SU-DHL-6 (cell line): ENCODE data around the gene COL23A1.

Experiments
- H2AFZ ChIP-seq: fragments of 200-600 bp; sonication (generic); 2 replicates; pipeline ENCODE4 v1.6.1; 2014; ENCODE audit warnings: low read depth, mild to moderate bottlenecking, moderate library complexity, mixed read lengths, antibody characterized with exemption, low read length; ENCODE audit not compliant: severe bottlenecking
- H3F3A ChIP-seq: fragments of 200-600 bp; shearing (Covaris generic); 2 replicates; pipeline ENCODE4 v1.6.0; 2016; ENCODE audit warnings: antibody characterized with exemption, mild to moderate bottlenecking; ENCODE audit not compliant: insufficient read depth
- H3K27ac ChIP-seq: fragments of 200-600 bp; sonication (generic); 2 replicates; pipeline ENCODE4 v1.5.1; 2016; ENCODE audit warnings: low read depth, mild to moderate bottlenecking, low read length, moderate library complexity, mixed read lengths
- H3K27me3 ChIP-seq: fragments of 200-600 bp; sonication (generic), shearing (Covaris generic); 2 replicates; pipeline ENCODE4 v1.6.0; 2014; ENCODE audit warnings: mild to moderate bottlenecking, low read length
- H3K36me3 ChIP-seq: fragments of 200-600 bp; sonication (generic); 2 replicates; pipeline ENCODE4 v1.6.1; 2014; ENCODE audit warnings: mild to moderate bottlenecking, low read length, mixed read lengths
- H3K4me2 ChIP-seq: fragments of 300-600, 200-600 bp; shearing (Covaris generic), sonication (generic); 2 replicates; pipeline ENCODE4 v1.6.0; 2014; ENCODE audit warnings: low read length, low read depth, mild to moderate bottlenecking; ENCODE audit not compliant: poor library complexity, severe bottlenecking
- H3K4me3 ChIP-seq: fragments of 200-600 bp; sonication (generic); 2 replicates; pipeline ENCODE4 v1.5.1; 2014; ENCODE audit warnings: antibody characterized with exemption, low read length, mild to moderate bottlenecking, mixed read lengths; ENCODE audit not compliant: insufficient read depth, poor library complexity, severe bottlenecking
- H3K79me2 ChIP-seq: fragments of 200-600 bp; sonication (generic); 2 replicates; pipeline ENCODE4 v1.6.1; 2014; ENCODE audit warnings: mild to moderate bottlenecking, low read length, moderate library complexity; ENCODE audit not compliant: insufficient read depth
- H3K9ac ChIP-seq: fragments of 200-600 bp; sonication (generic); 2 replicates; pipeline ENCODE4 v1.7.0; 2014; ENCODE audit warnings: mild to moderate bottlenecking, low read length
- H3K9me2 ChIP-seq: fragments of 200-600 bp; sonication (generic); replicated peaks from 2 replicates; pipeline ENCODE4 v1.6.1; 2014; ENCODE audit warnings: low read length; ENCODE audit not compliant: insufficient read depth
- H3K9me3 ChIP-seq: fragments of 200-600 bp; sonication (generic); 2 replicates; pipeline ENCODE4 v1.6.1; 2014; ENCODE audit warnings: low read length, mixed read lengths; ENCODE audit not compliant: insufficient read depth
- H4K20me1 ChIP-seq: fragments of 200-600 bp; sonication (generic); 2 replicates; pipeline ENCODE4 v1.6.1; 2014; ENCODE audit warnings: low read depth, mild to moderate bottlenecking, antibody characterized with exemption, low read length, moderate library complexity, mixed read lengths
- EZH2phosphoT487 ChIP-seq: fragments of 200-600 bp; sonication (generic), shearing (Covaris generic); conservative IDR thresholded peaks from 2 replicates; pipeline ENCODE4 v1.6.1; 2018; ENCODE audit warnings: mild to moderate bottlenecking, antibody characterized with exemption, low read length, moderate library complexity, mixed read lengths
- TF ChIP-seq, protein P1 (sequence below): fragments of 200-600 bp; sonication (generic); IDR thresholded peaks from one replicate; pipeline ENCODE4 v1.5.1; 2017; ENCODE audit warnings: antibody characterized with exemption, mild to moderate bottlenecking, low read length, moderate library complexity; ENCODE audit not compliant: insufficient read depth, poor library complexity, severe bottlenecking

The COL23A1 gene

DNA sequence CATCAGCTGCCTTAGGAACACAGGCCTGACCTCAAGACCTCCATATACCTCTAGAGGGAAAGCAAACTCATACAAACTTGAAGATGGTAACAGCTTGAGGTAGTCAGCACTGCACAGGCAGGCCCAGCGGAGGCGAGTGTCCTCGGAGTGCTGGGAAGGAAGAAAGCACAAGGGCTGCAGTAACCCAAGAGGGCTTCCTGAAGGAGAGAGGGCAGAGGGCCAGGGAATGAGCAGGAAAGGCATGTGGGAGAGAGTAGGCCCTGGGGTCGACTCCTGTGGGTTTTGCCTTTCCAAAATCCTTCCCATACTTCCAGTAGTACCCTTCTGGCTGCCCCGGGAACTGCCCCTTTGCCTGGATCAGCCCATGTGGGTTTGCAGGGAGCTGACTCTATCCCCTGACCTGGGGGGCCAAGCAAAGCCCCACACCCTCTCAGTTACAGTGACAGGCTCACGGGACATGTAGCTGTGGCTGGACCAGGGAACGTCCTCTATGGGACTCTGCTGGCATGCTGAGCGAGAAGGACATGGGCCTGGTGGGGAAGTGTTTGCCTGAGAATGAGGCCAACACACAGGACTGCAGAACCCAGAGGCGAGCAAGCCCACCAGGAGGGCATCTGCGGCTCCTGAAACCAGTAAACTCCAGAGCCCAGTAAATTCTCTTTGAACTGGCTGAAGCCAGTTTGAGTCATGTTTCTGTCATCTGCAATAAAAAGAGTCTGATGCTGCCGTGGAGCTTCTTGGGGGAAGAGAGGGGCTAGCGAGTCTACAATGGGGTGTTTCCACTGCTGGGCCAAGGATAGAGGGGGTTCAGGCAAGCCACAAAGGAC is 64.1 kb downstream of the COL23A1 start:
- Histone ChIP-seq H3K9me3 (no peaks in the 10 kb centered on the region), H3K27ac (no peak overlapping the region), H3K79me2 (no peaks in the 10 kb centered on the region), H3K9ac (no peak overlapping the region), H2AFZ (no peak overlapping the region), H3K36me3 (no peaks in the 10 kb centered on the region), H3K9me2 (no peaks in the 10 kb centered on the region), H3F3A (no peaks in the 10 kb centered on the region), H3K27me3 (no peaks in the 10 kb centered on the region), H3K4me3 (no peak overlapping the region), H4K20me1 (no peaks in the 10 kb centered on the region), H3K4me2 (no peak overlapping the region)
- no peak for TF ChIP-seq EZH2phosphoT487
- TF ChIP-seq, protein P1, sequence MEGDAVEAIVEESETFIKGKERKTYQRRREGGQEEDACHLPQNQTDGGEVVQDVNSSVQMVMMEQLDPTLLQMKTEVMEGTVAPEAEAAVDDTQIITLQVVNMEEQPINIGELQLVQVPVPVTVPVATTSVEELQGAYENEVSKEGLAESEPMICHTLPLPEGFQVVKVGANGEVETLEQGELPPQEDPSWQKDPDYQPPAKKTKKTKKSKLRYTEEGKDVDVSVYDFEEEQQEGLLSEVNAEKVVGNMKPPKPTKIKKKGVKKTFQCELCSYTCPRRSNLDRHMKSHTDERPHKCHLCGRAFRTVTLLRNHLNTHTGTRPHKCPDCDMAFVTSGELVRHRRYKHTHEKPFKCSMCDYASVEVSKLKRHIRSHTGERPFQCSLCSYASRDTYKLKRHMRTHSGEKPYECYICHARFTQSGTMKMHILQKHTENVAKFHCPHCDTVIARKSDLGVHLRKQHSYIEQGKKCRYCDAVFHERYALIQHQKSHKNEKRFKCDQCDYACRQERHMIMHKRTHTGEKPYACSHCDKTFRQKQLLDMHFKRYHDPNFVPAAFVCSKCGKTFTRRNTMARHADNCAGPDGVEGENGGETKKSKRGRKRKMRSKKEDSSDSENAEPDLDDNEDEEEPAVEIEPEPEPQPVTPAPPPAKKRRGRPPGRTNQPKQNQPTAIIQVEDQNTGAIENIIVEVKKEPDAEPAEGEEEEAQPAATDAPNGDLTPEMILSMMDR, result no peak

DNA sequence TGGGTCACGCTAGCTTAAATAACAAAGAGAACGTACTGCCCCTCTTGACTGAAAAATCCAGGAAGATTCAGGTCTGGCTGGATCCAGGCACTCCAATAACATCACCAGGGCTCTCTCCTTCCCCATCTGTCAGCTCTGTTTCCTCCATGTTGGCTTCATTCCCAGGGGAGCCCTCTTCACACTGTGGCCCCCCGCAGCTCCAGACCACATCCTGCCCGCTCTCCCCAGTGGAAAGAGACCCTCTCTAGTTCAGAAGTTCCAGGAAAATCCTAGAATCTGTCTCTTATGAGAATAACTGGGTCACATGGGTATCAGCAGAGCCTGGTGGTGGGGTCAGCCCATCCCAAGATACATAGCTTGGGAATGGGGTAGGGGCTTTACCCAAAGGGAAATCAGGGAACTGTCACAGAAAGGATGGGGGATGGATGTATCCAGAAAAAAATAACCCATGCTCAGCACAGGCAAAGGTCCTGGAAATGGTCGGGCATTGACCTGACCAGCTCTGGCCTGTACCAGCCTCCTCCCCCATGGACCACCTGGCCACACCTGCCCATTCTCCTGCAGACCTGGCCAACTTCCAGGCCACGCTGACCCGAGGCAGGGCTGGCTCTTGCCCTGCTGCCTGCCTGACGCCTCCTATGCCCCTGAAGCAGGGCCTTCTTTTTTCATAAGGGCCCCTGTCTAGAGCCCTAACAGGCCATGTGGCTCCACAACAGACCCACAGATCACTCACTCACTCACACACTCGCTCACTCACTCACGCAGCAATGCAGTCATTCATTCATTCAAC is 65.9 kb downstream of the COL23A1 start:
- H2AFZ ChIP-seq, result no peak overlapping the region
- H3K4me3 ChIP-seq, result no peak overlapping the region
- H3K27ac ChIP-seq, result no peak overlapping the region
- H3K4me2 ChIP-seq, result no peak overlapping the region
- no peaks in the 10 kb centered on the region for H3K9me2 ChIP-seq
- TF ChIP-seq EZH2phosphoT487, result no peak
- TF ChIP-seq, protein P1, result no peak
- H4K20me1 ChIP-seq, result no peaks in the 10 kb centered on the region
- H3K36me3 ChIP-seq, result no peaks in the 10 kb centered on the region
- H3K9ac ChIP-seq, result no peak overlapping the region
- H3K27me3 ChIP-seq, result no peaks in the 10 kb centered on the region
- H3K9me3 ChIP-seq, result no peaks in the 10 kb centered on the region
- no peaks in the 10 kb centered on the region for H3F3A ChIP-seq
- no peaks in the 10 kb centered on the region for H3K79me2 ChIP-seq

DNA sequence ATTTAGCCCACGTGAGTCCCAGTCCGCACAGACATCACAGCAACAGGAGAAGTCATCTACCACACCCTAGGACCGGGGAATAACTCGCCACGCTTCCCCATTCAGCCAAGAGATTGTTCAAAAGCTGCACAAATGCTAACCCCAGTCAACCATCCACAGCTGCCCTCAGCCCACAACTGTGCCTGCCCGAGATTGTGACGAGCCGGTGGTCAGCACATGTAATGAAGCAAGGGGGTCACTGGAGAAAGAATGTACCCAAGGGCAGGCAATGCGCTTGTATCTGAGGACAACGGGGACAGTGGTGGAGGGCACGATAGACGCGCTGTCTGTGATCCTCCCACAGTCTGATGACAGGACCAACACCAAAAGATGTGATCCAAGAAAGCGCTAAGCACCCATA is 67.8 kb downstream of the COL23A1 start:
- Histone ChIP-seq H4K20me1 (no peaks in the 10 kb centered on the region), H3F3A (no peaks in the 10 kb centered on the region), H3K9ac (no peak overlapping the region), H3K4me2 (no peak overlapping the region), H3K79me2 (no peaks in the 10 kb centered on the region), H3K9me3 (no peaks in the 10 kb centered on the region), H2AFZ (no peak overlapping the region), H3K27me3 (no peaks in the 10 kb centered on the region), H3K9me2 (no peaks in the 10 kb centered on the region), H3K4me3 (no peak overlapping the region), H3K36me3 (no peaks in the 10 kb centered on the region), H3K27ac (no peak overlapping the region)
- TF ChIP-seq, protein P1, result no peak
- TF ChIP-seq EZH2phosphoT487, result no peak
